ENCODE results near the gene CAPN12.
"Not testable (repeated sequence)": the region's sequence is repeated elsewhere in the genome, so short reads cannot be mapped to it uniquely, and the experiment has no call there.

Gene CAPN12

GRCh38 chr19:38759590-38760003 lies 15.3 kb upstream of the CAPN12 start:
- TF ChIP-seq CTCF (IDR thresholded peaks at IDR 0.05; ENCODE audit: insufficient read depth, low read length, poor library complexity, severe bottlenecking) = no peak
- Histone ChIP-seq H3K27me3 (replicated peaks; ENCODE audit: control insufficient read depth, insufficient read depth, low read length) (no peaks in the 10 kb centered on the region), H3K36me3 (ENCODE audit: control insufficient read depth, insufficient read depth, low read length) (no peaks in the 10 kb centered on the region), H3K4me3 (replicated peaks; ENCODE audit: low read depth, low read length) (no peak overlapping the region)
- DNase-seq (ENCODE audit: extremely low read depth, insufficient read length) = no peak

GRCh38 chr19:38754196-38754595 lies 9.9 kb upstream of the CAPN12 start:
- not testable (repeated sequence) for H3K27me3 ChIP-seq (replicated peaks; ENCODE audit: control insufficient read depth, insufficient read depth, low read length); H3K4me3 ChIP-seq (replicated peaks; ENCODE audit: low read depth, low read length); DNase-seq (ENCODE audit: extremely low read depth, insufficient read length); H3K36me3 ChIP-seq (ENCODE audit: control insufficient read depth, insufficient read depth, low read length)

- not testable (repeated sequence) for H3K4me3 ChIP-seq (replicated peaks; ENCODE audit: low read depth, low read length); H3K27me3 ChIP-seq (replicated peaks; ENCODE audit: control insufficient read depth, insufficient read depth, low read length); DNase-seq (ENCODE audit: extremely low read depth, insufficient read length); H3K36me3 ChIP-seq (ENCODE audit: control insufficient read depth, insufficient read depth, low read length)
These were observed 9.5 kb upstream of the CAPN12 start for GRCh38 chr19:38753783-38754182.

GRCh38 chr19:38745316-38745715 lies 1.0 kb upstream of the CAPN12 start:
- DNase-seq (ENCODE audit: extremely low read depth, insufficient read length) = no peak
- no peak for TF ChIP-seq CTCF (IDR thresholded peaks at IDR 0.05; ENCODE audit: insufficient read depth, low read length, poor library complexity, severe bottlenecking)

GRCh38 chr19:38744874-38745273 lies 600 bp upstream of the CAPN12 start:
- no peak overlapping the region for H3K4me3 ChIP-seq (replicated peaks; ENCODE audit: low read depth, low read length)
- no peak for TF ChIP-seq CTCF (IDR thresholded peaks at IDR 0.05; ENCODE audit: insufficient read depth, low read length, poor library complexity, severe bottlenecking)
- H3K27me3 ChIP-seq (replicated peaks; ENCODE audit: control insufficient read depth, insufficient read depth, low read length) = no peaks in the 10 kb centered on the region
- no peaks in the 10 kb centered on the region for H3K36me3 ChIP-seq (ENCODE audit: control insufficient read depth, insufficient read depth, low read length)
- no peak for DNase-seq (ENCODE audit: extremely low read depth, insufficient read length)

More at GRCh38 chr19:38745316-38745715, 1.0 kb upstream of the CAPN12 start:
- H3K4me3 ChIP-seq (replicated peaks; ENCODE audit: low read depth, low read length) = no peak overlapping the region
- H3K27me3 ChIP-seq (replicated peaks; ENCODE audit: control insufficient read depth, insufficient read depth, low read length) = no peaks in the 10 kb centered on the region
- H3K36me3 ChIP-seq (ENCODE audit: control insufficient read depth, insufficient read depth, low read length) = no peaks in the 10 kb centered on the region

- Histone ChIP-seq H3K36me3 (ENCODE audit: control insufficient read depth, insufficient read depth, low read length) (no peaks in the 10 kb centered on the region), H3K27me3 (replicated peaks; ENCODE audit: control insufficient read depth, insufficient read depth, low read length) (no peaks in the 10 kb centered on the region), H3K4me3 (replicated peaks; ENCODE audit: low read depth, low read length) (no peak overlapping the region)
- no peak for DNase-seq (ENCODE audit: extremely low read depth, insufficient read length)
- no peak for TF ChIP-seq CTCF (IDR thresholded peaks at IDR 0.05; ENCODE audit: insufficient read depth, low read length, poor library complexity, severe bottlenecking)
These were observed 628 bp downstream of the CAPN12 start for GRCh38 chr19:38743394-38744297.

All from GM06990 (cell line).